ENCODE data around the gene MYO9A. TPM values are rescaled to one million over a fixed set of nuclear protein-coding genes. Genes with fewer than 3 reads are reported as not detected.

The MYO9A gene
- total RNA-seq, 1 experiment from 2014 or later = 21.4 TPM

- no peak overlapping the region for H2AFZ ChIP-seq (ENCODE audit: low read length)
- no peak overlapping the region for H2BK120ac ChIP-seq (ENCODE audit: low read depth, low read length, poor library complexity, severe bottlenecking)
- H3K9me3 ChIP-seq (ENCODE audit: control insufficient read depth, low read depth, low read length) = no peaks in the 10 kb centered on the region
- no peak overlapping the region for H3K18ac ChIP-seq (ENCODE audit: insufficient read length, low read depth, low read length)
- no peak overlapping the region for H2AK5ac ChIP-seq (ENCODE audit: insufficient read length, low read length)
- H3K79me1 ChIP-seq (ENCODE audit: insufficient read depth, low read depth, low read length, poor library complexity, severe bottlenecking) = no peaks in the 10 kb centered on the region
- peaks cover 11% of the 10 kb centered on the region for H3K27me3 Mint-ChIP-seq (ENCODE audit: low read depth)
- H4K20me1 ChIP-seq (ENCODE audit: control insufficient read depth, insufficient read depth, insufficient read length) = no peaks in the 10 kb centered on the region
- no peaks in the 10 kb centered on the region for H3K36me3 Mint-ChIP-seq (ENCODE audit: insufficient read depth in 1 of 3, low read depth in 3 of 3)
- H4K91ac ChIP-seq (ENCODE audit: insufficient read length, low read depth, low read length) = no peak overlapping the region
- no peak overlapping the region for H4K8ac ChIP-seq (replicated peaks; ENCODE audit: insufficient read length, low read depth, low read length)
- no peak overlapping the region for H3K56ac ChIP-seq (ENCODE audit: insufficient read length, low read depth, low read length)
- H3K14ac ChIP-seq (ENCODE audit: insufficient read depth, low read length) = no peak overlapping the region
- no peak overlapping the region for H2BK20ac ChIP-seq (ENCODE audit: low read depth, low read length, poor library complexity, severe bottlenecking)
- H4K5ac ChIP-seq (ENCODE audit: insufficient read length, low read depth, low read length) = no peak overlapping the region
- H2BK12ac ChIP-seq (ENCODE audit: insufficient read length, low read depth, low read length) = no peak overlapping the region
- WGBS (ENCODE audit: extremely low coverage, insufficient read length, low lambda C conversion rate) = no CpG with 5 or more reads among the region's 5 CpGs
- peaks cover 10% of the 10 kb centered on the region in 2 experiments for H3K4me1 Mint-ChIP-seq
- no peak overlapping the region for H3K4ac ChIP-seq (ENCODE audit: low read depth, low read length)
- H3K27me3 ChIP-seq (ENCODE audit: insufficient read depth, low read length) = no peaks in the 10 kb centered on the region; the same call in 1 of the 2 replicates
- H3K79me2 ChIP-seq (ENCODE audit: insufficient read depth, low read length) = no peaks in the 10 kb centered on the region
- H3K4me3 Mint-ChIP-seq = no peak overlapping the region
- H3K9ac ChIP-seq (ENCODE audit: extremely low read depth, insufficient read length, low read length) = no peak overlapping the region
- no peak overlapping the region for H2BK15ac ChIP-seq (ENCODE audit: low read depth, low read length)
- no peak overlapping the region for H3K23ac ChIP-seq (ENCODE audit: insufficient read length, low read depth, low read length)
- H3T11ph ChIP-seq (ENCODE audit: low read length) = no peak overlapping the region
- no peaks in the 10 kb centered on the region for H3K9me3 Mint-ChIP-seq
- H3K4me1 ChIP-seq (ENCODE audit: insufficient read depth, low read length) = no peaks in the 10 kb centered on the region; the same call in 1 of the 2 replicates
- no peaks in the 10 kb centered on the region for H3K23me2 ChIP-seq (ENCODE audit: insufficient read length, low read depth, low read length, poor library complexity, severe bottlenecking)
- no peak overlapping the region for H2BK5ac ChIP-seq (ENCODE audit: insufficient read length, low read length)
- no peak for DNase-seq
- TF ChIP-seq, protein P1, sequence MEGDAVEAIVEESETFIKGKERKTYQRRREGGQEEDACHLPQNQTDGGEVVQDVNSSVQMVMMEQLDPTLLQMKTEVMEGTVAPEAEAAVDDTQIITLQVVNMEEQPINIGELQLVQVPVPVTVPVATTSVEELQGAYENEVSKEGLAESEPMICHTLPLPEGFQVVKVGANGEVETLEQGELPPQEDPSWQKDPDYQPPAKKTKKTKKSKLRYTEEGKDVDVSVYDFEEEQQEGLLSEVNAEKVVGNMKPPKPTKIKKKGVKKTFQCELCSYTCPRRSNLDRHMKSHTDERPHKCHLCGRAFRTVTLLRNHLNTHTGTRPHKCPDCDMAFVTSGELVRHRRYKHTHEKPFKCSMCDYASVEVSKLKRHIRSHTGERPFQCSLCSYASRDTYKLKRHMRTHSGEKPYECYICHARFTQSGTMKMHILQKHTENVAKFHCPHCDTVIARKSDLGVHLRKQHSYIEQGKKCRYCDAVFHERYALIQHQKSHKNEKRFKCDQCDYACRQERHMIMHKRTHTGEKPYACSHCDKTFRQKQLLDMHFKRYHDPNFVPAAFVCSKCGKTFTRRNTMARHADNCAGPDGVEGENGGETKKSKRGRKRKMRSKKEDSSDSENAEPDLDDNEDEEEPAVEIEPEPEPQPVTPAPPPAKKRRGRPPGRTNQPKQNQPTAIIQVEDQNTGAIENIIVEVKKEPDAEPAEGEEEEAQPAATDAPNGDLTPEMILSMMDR (conservative IDR thresholded peaks at IDR 0.05) = no peak
- no peak overlapping the region for H3K27ac Mint-ChIP-seq
- H3K4me2 ChIP-seq (ENCODE audit: insufficient read depth, insufficient read length, low read length) = no peak overlapping the region
- H3K27ac ChIP-seq (ENCODE audit: insufficient read length, low read depth, low read length) = no peak overlapping the region
Observed at GRCh38 chr15:72153269-72154000, 35.5 kb upstream of the MYO9A start.
